HepG2 (cell line): ENCODE results near the gene ECHS1. TPM values are rescaled to one million over a fixed set of nuclear protein-coding genes. Genes with fewer than 3 reads are reported as not detected.

Experiments used
- CCAR2 ChIP-seq: fragments of 200-400 bp; formaldehyde crosslinking; optimal IDR thresholded peaks from 2 replicates; pipeline ENCODE3; 2018; ENCODE audit warnings: low read depth, mild to moderate bottlenecking, low read length, moderate library complexity
- CENPX ChIP-seq: sonication (generic); formaldehyde crosslinking; IDR thresholded peaks from 2 replicates; pipeline ENCODE4 v1.9.0; 2021; ENCODE audit warnings: mild to moderate bottlenecking, missing genetic modification reagents, moderate library complexity
- DBP ChIP-seq: sonication (generic); formaldehyde crosslinking; IDR thresholded peaks from 2 replicates; pipeline ENCODE4 v1.4.0; 2020; ENCODE audit warnings: missing genetic modification reagents; ENCODE audit errors: not compliant biosample characterization
- FOXM1 ChIP-seq: sonication (generic); formaldehyde crosslinking; IDR thresholded peaks from 2 replicates; pipeline ENCODE4 v1.5.0; 2020; ENCODE audit warnings: missing genetic modification reagents
- HCFC1 ChIP-seq: fragments of 150-350 bp; IDR thresholded peaks from 2 replicates; pipeline ENCODE4 v1.6.1; 2014; ENCODE audit warnings: low read depth, low read length
- HMGXB4 ChIP-seq, 2 experiments: sonication (generic) in 1 of 2; formaldehyde crosslinking in 1 of 2; IDR thresholded peaks; 2 replicates each; pipeline versions ENCODE4 v1.4.0 to v1.6.1; 2018 to 2020; ENCODE audit warnings: missing genetic modification reagents in 2 of 2, borderline replicate concordance in 1 of 2, low read depth in 1 of 2, mild to moderate bottlenecking in 1 of 2, missing biosample characterization in 1 of 2
- IKZF4 ChIP-seq: sonication (generic); formaldehyde crosslinking; IDR thresholded peaks from 2 replicates; pipeline ENCODE4 v1.5.1; 2020; ENCODE audit warnings: borderline replicate concordance, mild to moderate bottlenecking, low read depth, missing genetic modification reagents; ENCODE audit errors: not compliant biosample characterization
- MZF1 ChIP-seq: sonication (generic); formaldehyde crosslinking; IDR thresholded peaks from 2 replicates; pipeline ENCODE4 v1.8.1; 2023; ENCODE audit warnings: mild to moderate bottlenecking, missing genetic modification reagents, borderline replicate concordance
- PCBP1 ChIP-seq: fragments of 200-400 bp; formaldehyde crosslinking; IDR thresholded peaks from 2 replicates; pipeline ENCODE4 v1.6.1; 2017; ENCODE audit warnings: mild to moderate bottlenecking, low read depth, low read length, borderline replicate concordance
- RFXAP ChIP-seq: sonication (generic); formaldehyde crosslinking; IDR thresholded peaks from 2 replicates; pipeline ENCODE4 v1.4.0; 2020; ENCODE audit warnings: missing genetic modification reagents, borderline replicate concordance
- SKI ChIP-seq: fragments of 450-650 bp; IDR thresholded peaks from one replicate; pipeline ENCODE4 v1.6.1; 2018; ENCODE audit warnings: mild to moderate bottlenecking; ENCODE audit not compliant: partially characterized antibody
- THAP9 ChIP-seq: sonication (generic); formaldehyde crosslinking; IDR thresholded peaks from 2 replicates; pipeline ENCODE4; 2020; ENCODE audit warnings: missing genetic modification reagents, mild to moderate bottlenecking, borderline replicate concordance
- UBTF ChIP-seq: sonication (generic); formaldehyde crosslinking; IDR thresholded peaks from 2 replicates; pipeline ENCODE4 v1.4.0; 2020; ENCODE audit warnings: mild to moderate bottlenecking, missing genetic modification reagents
- ZBTB20 ChIP-seq: sonication (generic); formaldehyde crosslinking; IDR thresholded peaks from 2 replicates; pipeline ENCODE4 v1.8.1; 2023; ENCODE audit warnings: missing genetic modification reagents, low read depth, mild to moderate bottlenecking, borderline replicate concordance
- ZFP62 ChIP-seq: sonication (generic); formaldehyde crosslinking; IDR thresholded peaks from 2 replicates; pipeline ENCODE4 v1.4.0; 2020; ENCODE audit warnings: missing genetic modification reagents
- ZNF607 ChIP-seq: sonication (generic); formaldehyde crosslinking; IDR thresholded peaks from 2 replicates; pipeline ENCODE4 v1.5.1; 2020; ENCODE audit warnings: missing genetic modification reagents, mild to moderate bottlenecking, borderline replicate concordance
- ZNF746 ChIP-seq: sonication (generic); formaldehyde crosslinking; IDR thresholded peaks from 2 replicates; pipeline ENCODE4 v1.8.0; 2022; ENCODE audit warnings: mild to moderate bottlenecking, missing genetic modification reagents
- ZNF772 ChIP-seq: sonication (generic); formaldehyde crosslinking; IDR thresholded peaks from 2 replicates; pipeline ENCODE4 v1.5.0; 2020; ENCODE audit warnings: mild to moderate bottlenecking, missing genetic modification reagents
- ZSCAN21 ChIP-seq: sonication (generic); formaldehyde crosslinking; IDR thresholded peaks from 2 replicates; pipeline ENCODE4 v1.8.0; 2022; ENCODE audit warnings: mild to moderate bottlenecking, missing genetic modification reagents, moderate library complexity, borderline replicate concordance
- polyA plus RNA-seq, 8 experiments: library from polyadenylated mRNA; depleted of rRNA in 3 of 8; stranded (reverse) in 7 of 8; unstranded in 1 of 8; fragments of >200 nt; fragmentation: Illumina TruSeq in 4 of 8; extraction: Trizol in 4 of 8; gene quantifications; 2 replicates each; pipeline versions ENCODE4 v1.2.1 to v1.2.3, GENCODE V29; 2011 to 2016; ENCODE audit warnings: low read depth in 4 of 8, missing spikeins in 1 of 8, mixed read lengths in 1 of 8; ENCODE audit not compliant: insufficient read depth in 1 of 8
- total RNA-seq, 5 experiments: library from RNA; depleted of rRNA; stranded (reverse); fragments of >200 nt; fragmentation: Illumina TruSeq; extraction: Trizol; gene quantifications; 2 replicates each; pipeline ENCODE4 v1.2.3, GENCODE V29; 2016; ENCODE audit warnings: low read depth in 1 of 5

ECHS1 gene
- total and polyA plus RNA-seq, 2 of the 13 experiments (the other 11 are each of a cell fraction or from before 2014, with no cell fraction given), result 32.7 to 195 TPM

GRCh38 chr10:133318494-133319127 is 54.5 kb downstream of the ECHS1 start (continued):
- TF ChIP-seq HCFC1 (no peak), IKZF4 (CRISPR knock-in tag) (no peak), CENPX (CRISPR knock-in tag) (no peak), ZBTB20 (no peak), ZFP62 (CRISPR knock-in tag) (no peak), DBP (CRISPR knock-in tag) (no peak), ZSCAN21 (CRISPR knock-in tag) (peak; percentile 65; the same call in 1 of the 2 replicates), ZNF746 (CRISPR knock-in tag) (no peak), FOXM1 (CRISPR knock-in tag) (no peak), ZNF607 (CRISPR knock-in tag) (no peak), THAP9 (CRISPR knock-in tag) (0 out of 2 replicates have a peak, but pooled peaks have one; percentile 34), RFXAP (CRISPR knock-in tag) (no peak), ZNF772 (CRISPR knock-in tag) (0 out of 2 replicates have a peak, but pooled peaks have one; percentile 39), UBTF (CRISPR knock-in tag) (peak; percentile 99), PCBP1 (0 out of 2 replicates have a peak, but pooled peaks have one; percentile 49), MZF1 (CRISPR knock-in tag) (no peak), HMGXB4 (CRISPR knock-in tag; IDR thresholded peaks at IDR 0.05; ENCODE audit: borderline replicate concordance in 1 of 2, low read depth in 1 of 2) (peak; percentile 92 to 94), SKI (peak; percentile 63), CCAR2 (no peak)
